SK-N-SH (cell line): ENCODE data around the gene NDUFB3. TPM values are rescaled to one million over a fixed set of nuclear protein-coding genes. Genes with fewer than 3 reads are reported as not detected.

Source experiments
- CTCF ChIA-PET: fragments of 300-600, 350-600 bp; formaldehyde crosslinking; extraction: SDS; loops from one replicate; lab custom pipeline; 2021; lab: Yijun Ruan, JAX
- POLR2A ChIA-PET: fragments of 350-600 bp; sonication (Branson Sonifier 250); formaldehyde crosslinking; extraction: SDS; loops from one replicate; lab custom pipeline; 2020; ENCODE audit warnings: antibody characterized with exemption, inconsistent platforms; lab: Yijun Ruan, JAX
- DNase-seq: peaks from one replicate; pipeline ENCODE4 v3.0.0; 2012
- H2AFZ ChIP-seq: fragments of 200-600 bp; sonication (generic); 2 replicates; pipeline ENCODE4 v1.8.1; 2016; ENCODE audit warnings: antibody characterized with exemption, mild to moderate bottlenecking, low read depth
- H3F3A ChIP-seq: fragments of 200-600 bp; sonication (generic); replicated peaks from 2 replicates; pipeline ENCODE3; 2016; ENCODE audit warnings: antibody characterized with exemption, mild to moderate bottlenecking; ENCODE audit not compliant: insufficient read depth
- H3K27ac ChIP-seq, 2 experiments: fragments of 200-500 bp in 1 of 2; fragments of 200-600 bp in 1 of 2; sonication (Bioruptor generic) in 1 of 2; sonication (generic), shearing (Covaris generic) in 1 of 2; 2 replicates each; pipeline versions ENCODE4 v1.5.1 to v1.6.1; 2014 to 2016; ENCODE audit warnings: low read depth in 2 of 2, inconsistent platforms in 1 of 2, low read length in 1 of 2, mild to moderate bottlenecking in 1 of 2, mixed read lengths in 1 of 2
- H3K27me3 ChIP-seq: fragments of 200-600 bp; sonication (generic), shearing (Covaris generic); 2 replicates; pipeline ENCODE4 v1.6.1; 2016; ENCODE audit warnings: mixed run types; ENCODE audit not compliant: insufficient read depth
- H3K36me3 ChIP-seq, 2 experiments: fragments of 200-500 bp in 1 of 2; fragments of 200-600 bp in 1 of 2; sonication (Bioruptor generic) in 1 of 2; sonication (generic) in 1 of 2; replicated peaks in 1 of 2; 2 replicates each; pipeline versions ENCODE3 to v1.5.1; 2014 to 2016; ENCODE audit warnings: low read length in 1 of 2, mild to moderate bottlenecking in 1 of 2; ENCODE audit not compliant: insufficient read depth in 2 of 2, control insufficient read depth in 1 of 2
- H3K4me1 ChIP-seq, 2 experiments: fragments of 200-500 bp in 1 of 2; fragments of 200-600 bp in 1 of 2; sonication (Bioruptor generic) in 1 of 2; sonication (generic), shearing (Covaris generic) in 1 of 2; 2 replicates each; pipeline versions ENCODE4 v1.5.1 to v1.6.1; 2014 to 2016; ENCODE audit warnings: low read depth in 1 of 2, low read length in 1 of 2, mixed run types in 1 of 2; ENCODE audit not compliant: insufficient read depth in 2 of 2, control insufficient read depth in 1 of 2
- H3K4me2 ChIP-seq: fragments of 200-600 bp; sonication (generic), shearing (Covaris generic); 2 replicates; pipeline ENCODE4 v1.6.1; 2017; ENCODE audit warnings: mixed run types
- H3K4me3 ChIP-seq, 2 experiments: fragments of 200-500 bp in 1 of 2; fragments of 200-600 bp in 1 of 2; sonication (Bioruptor generic) in 1 of 2; sonication (generic), shearing (Covaris generic) in 1 of 2; 2 replicates each; pipeline versions ENCODE4 v1.5.1 to v1.8.1; 2014 to 2016; ENCODE audit warnings: low read depth in 2 of 2, inconsistent platforms in 1 of 2, low read length in 1 of 2, mild to moderate bottlenecking in 1 of 2, mixed read lengths in 1 of 2, moderate library complexity in 1 of 2
- H3K79me2 ChIP-seq: fragments of 200-600 bp; sonication (generic); 2 replicates; pipeline ENCODE4 v1.8.1; 2017; ENCODE audit warnings: mild to moderate bottlenecking; ENCODE audit not compliant: insufficient read depth
- H3K9ac ChIP-seq: fragments of 200-600 bp; sonication (generic); 2 replicates; pipeline ENCODE4 v1.6.1; 2017; ENCODE audit warnings: mixed run types
- H3K9me2 ChIP-seq: fragments of 200-600 bp; sonication (generic); 2 replicates; pipeline ENCODE4 v1.6.1; 2017; ENCODE audit warnings: mixed run types
- H3K9me3 ChIP-seq: fragments of 200-600 bp; sonication (generic); 2 replicates; pipeline ENCODE4 v1.6.1; 2017; ENCODE audit warnings: mixed run types, mild to moderate bottlenecking, moderate library complexity
- H4K20me1 ChIP-seq: fragments of 200-600 bp; sonication (generic); 2 replicates; pipeline ENCODE4 v1.6.1; 2017; ENCODE audit warnings: mild to moderate bottlenecking, mixed run types; ENCODE audit not compliant: insufficient read depth
- ELF1 ChIP-seq: IDR thresholded peaks from 2 replicates; pipeline ENCODE4 v1.4.0; 2012
- EP300 ChIP-seq, 2 experiments: IDR thresholded peaks; 2 replicates each; pipeline versions ENCODE4 v1.4.0 to v1.6.1; 2012; ENCODE audit warnings: borderline replicate concordance in 1 of 2, low read depth in 1 of 2, low read length in 1 of 2
- EZH2phosphoT487 ChIP-seq: fragments of 200-600 bp; sonication (generic); IDR thresholded peaks from 2 replicates; pipeline ENCODE4 v1.6.1; 2017; ENCODE audit warnings: low read depth, mixed run types, mild to moderate bottlenecking, antibody characterized with exemption, moderate library complexity, borderline replicate concordance
- FOXM1 ChIP-seq: IDR thresholded peaks from 2 replicates; pipeline ENCODE4 v1.4.0; 2012; ENCODE audit warnings: low read depth, mild to moderate bottlenecking
- GATA2 ChIP-seq: sonication (generic); formaldehyde crosslinking; IDR thresholded peaks from 2 replicates; pipeline ENCODE4 v1.5.0; 2020; ENCODE audit warnings: mild to moderate bottlenecking, missing genetic modification reagents
- NFIC ChIP-seq: IDR thresholded peaks from 2 replicates; pipeline ENCODE4 v1.4.0; 2012; ENCODE audit warnings: borderline replicate concordance
- NRF1 ChIP-seq: IDR thresholded peaks from 2 replicates; pipeline ENCODE4 v1.6.1; 2012; ENCODE audit warnings: low read depth, mild to moderate bottlenecking, low read length
- PBX3 ChIP-seq: IDR thresholded peaks from 2 replicates; pipeline ENCODE4; 2012
- RAD21 ChIP-seq: IDR thresholded peaks from 2 replicates; pipeline ENCODE4 v1.6.1; 2012; ENCODE audit warnings: mild to moderate bottlenecking, low read length
- RCOR1 ChIP-seq: fragments of 150-350 bp; IDR thresholded peaks from 2 replicates; pipeline ENCODE4 v1.6.1; 2017; ENCODE audit warnings: antibody characterized with exemption, low read length
- REST ChIP-seq: IDR thresholded peaks from 2 replicates; pipeline ENCODE4 v1.6.1; 2012; ENCODE audit warnings: mild to moderate bottlenecking, low read depth, low read length, moderate library complexity
- RFX5 ChIP-seq: IDR thresholded peaks from 2 replicates; pipeline ENCODE4 v1.6.1; 2012; ENCODE audit warnings: mild to moderate bottlenecking, improper control_type of control experiment, low read length
- RXRA ChIP-seq: IDR thresholded peaks from 2 replicates; pipeline ENCODE4 v1.4.0; 2012; ENCODE audit warnings: low read depth, mild to moderate bottlenecking, borderline replicate concordance
- SIN3A ChIP-seq: IDR thresholded peaks from 2 replicates; pipeline ENCODE4 v1.6.1; 2012; ENCODE audit warnings: low read depth, mild to moderate bottlenecking, low read length, moderate library complexity, borderline replicate concordance
- SMC3 ChIP-seq: IDR thresholded peaks from 2 replicates; pipeline ENCODE4 v1.6.1; 2012; ENCODE audit warnings: low read depth, low read length, improper control_type of control experiment
- TAF1 ChIP-seq: IDR thresholded peaks from 2 replicates; pipeline ENCODE4 v1.6.1; 2012; ENCODE audit warnings: low read depth, mild to moderate bottlenecking, low read length, moderate library complexity, borderline replicate concordance
- TEAD4 ChIP-seq: IDR thresholded peaks from 2 replicates; pipeline ENCODE4 v1.4.0; 2012; ENCODE audit warnings: mild to moderate bottlenecking, borderline replicate concordance; ENCODE audit not compliant: insufficient read depth
- ZBTB33 ChIP-seq: IDR thresholded peaks from 2 replicates; pipeline ENCODE4 v1.4.0; 2012; ENCODE audit warnings: low read depth, borderline replicate concordance
- WGBS: methylation state at CpG from one replicate; pipeline ENCODE4 v1.1.6; 2017; ENCODE audit warnings: low lambda C conversion rate; 5-methylcytosine and 5-hydroxymethylcytosine counted together
- polyA plus RNA-seq, 3 experiments: library from polyadenylated mRNA; depleted of rRNA; stranded (reverse); fragments of >200 nt; gene quantifications; 2 replicates each; pipeline ENCODE4 v1.2.3, GENCODE V29; 2012

NDUFB3 gene
- polyA plus RNA-seq, 1 of the 3 experiments (the other 2 are of a cell fraction): 55.9 TPM

GRCh38 chr2:201093573-201093972, 21.8 kb downstream of the NDUFB3 start:
- H3K27me3 ChIP-seq: no peaks in the 10 kb centered on the region
- no peak overlapping the region for H2AFZ ChIP-seq
- no peaks in the 10 kb centered on the region for H3K9me2 ChIP-seq
- no peaks in the 10 kb centered on the region for H4K20me1 ChIP-seq
- no peak for DNase-seq
- no peaks in the 10 kb centered on the region for H3K4me1 ChIP-seq
- H3F3A ChIP-seq: no peaks in the 10 kb centered on the region
- no peaks in the 10 kb centered on the region for H3K36me3 ChIP-seq
- TF ChIP-seq REST (no peak), EP300 (IDR thresholded peaks at IDR 0.05; ENCODE audit: borderline replicate concordance in 1 of 2, low read depth in 1 of 2, low read length in 1 of 2) (no peak), RXRA (no peak), FOXM1 (no peak), PBX3 (no peak), RCOR1 (no peak), NRF1 (no peak), NFIC (no peak), ELF1 (no peak), RAD21 (no peak), SIN3A (no peak), GATA2 (CRISPR knock-in tag) (no peak), RFX5 (no peak)
- WGBS: 96% methylated on average over 5 of the region's 5 CpGs
- ChIA-PET POLR2A (no interaction called here), CTCF (no interaction called here)
- H3K4me3 ChIP-seq: no peak overlapping the region
- H3K27ac ChIP-seq: no peak overlapping the region
- H3K79me2 ChIP-seq: no peaks in the 10 kb centered on the region
- no peak overlapping the region for H3K4me2 ChIP-seq
- no peaks in the 10 kb centered on the region for H3K9me3 ChIP-seq
- H3K9ac ChIP-seq: no peak overlapping the region

GRCh38 chr2:201100497-201100896, 28.7 kb downstream of the NDUFB3 start:
- WGBS: 88% methylated on average over 3 of the region's 3 CpGs
- Histone ChIP-seq H3K9me3 (no peaks in the 10 kb centered on the region), H3K27me3 (no peaks in the 10 kb centered on the region), H3K27ac (no peak overlapping the region), H3K9me2 (no peaks in the 10 kb centered on the region), H3K4me2 (no peak overlapping the region), H2AFZ (no peak overlapping the region), H3K9ac (no peak overlapping the region), H3K4me1 (no peaks in the 10 kb centered on the region), H3K79me2 (no peaks in the 10 kb centered on the region), H3K4me3 (no peak overlapping the region), H3K36me3 (no peaks in the 10 kb centered on the region), H4K20me1 (no peaks in the 10 kb centered on the region), H3F3A (no peaks in the 10 kb centered on the region)
- no peak for DNase-seq
- POLR2A ChIA-PET: no interaction called here
- CTCF ChIA-PET: no interaction called here
- TF ChIP-seq TEAD4: no peak
- TF ChIP-seq NRF1: no peak
- no peak for TF ChIP-seq ZBTB33
- no peak for TF ChIP-seq NFIC
- TF ChIP-seq ELF1: no peak
- no peak for TF ChIP-seq GATA2 (CRISPR knock-in tag)
- no peak for TF ChIP-seq SMC3
- no peak for TF ChIP-seq TAF1
- no peak for TF ChIP-seq REST
- no peak for TF ChIP-seq RXRA
- TF ChIP-seq EZH2phosphoT487: no peak
